ENCODE measurements around the gene PCSK4.
"Not testable (repeated sequence)": the region's sequence is repeated elsewhere in the genome, so short reads cannot be mapped to it uniquely, and the experiment has no call there.

The PCSK4 gene

GRCh38 chr19:1452802-1453524 is 37.2 kb downstream of the PCSK4 start:
- no peak for DNase-seq

GRCh38 chr19:1451916-1452801 is 38.0 kb downstream of the PCSK4 start:
- no peak for DNase-seq

- no peak for DNase-seq
Observed at GRCh38 chr19:1450735-1451731, 39.1 kb downstream of the PCSK4 start.

- DNase-seq, result peak in 1 of 2 experiments; percentile 60
Observed at GRCh38 chr19:1449467-1450442, 40.4 kb downstream of the PCSK4 start, which contains the start of gene APC2. TSS of gene APC2 (plus strand) at chr19:1450121. CDS start at chr19:1453002, 2,881 bp downstream.

- DNase-seq, result no peak
Observed at GRCh38 chr19:1447944-1448343, 42.2 kb downstream of the PCSK4 start.

- DNase-seq, result no peak
Observed at GRCh38 chr19:1447504-1447903, 42.6 kb downstream of the PCSK4 start.

- DNase-seq, result no peak
Observed at GRCh38 chr19:1446713-1447481, 43.3 kb downstream of the PCSK4 start.

- DNase-seq, result no peak
Observed at GRCh38 chr19:1445932-1446712, 44.0 kb downstream of the PCSK4 start.

- DNase-seq, result no peak
Observed at GRCh38 chr19:1445185-1445931, 44.8 kb downstream of the PCSK4 start.

GRCh38 chr19:1441677-1442438 is 48.3 kb downstream of the PCSK4 start:
- DNase-seq, result no peak

GRCh38 chr19:1441022-1441426 is 49.1 kb downstream of the PCSK4 start:
- DNase-seq, result no peak

GRCh38 chr19:1440418-1440801 is 49.7 kb downstream of the PCSK4 start:
- no peak for DNase-seq

- not testable (repeated sequence) for DNase-seq
Observed at GRCh38 chr19:1439525-1440417, 50.4 kb downstream of the PCSK4 start.

- DNase-seq, result no peak
Observed at GRCh38 chr19:1438933-1439354, 51.2 kb downstream of the PCSK4 start.

GRCh38 chr19:1438035-1438932 is 51.9 kb downstream of the PCSK4 start, which contains the start of gene RPS15:
TSS of gene RPS15 (plus strand) at chr19:1438396. CDS start at chr19:1438426, 30 bp downstream.
- peak in 1 of 2 experiments; percentile 72 for DNase-seq

- no peak for DNase-seq
Observed at GRCh38 chr19:1437609-1438008, 52.5 kb downstream of the PCSK4 start.

Data from cerebellar nuclear complex (tissue), 1 donor.